ENCODE data around the gene CYP2D6. TPM values are rescaled to one million over a fixed set of nuclear protein-coding genes. Genes with fewer than 3 reads are reported as not detected.
"Not testable (repeated sequence)": the region's sequence is repeated elsewhere in the genome, so short reads cannot be mapped to it uniquely, and the experiment has no call there.

The CYP2D6 gene
- total RNA-seq: 1 to 10 TPM; 3.7 to 4.4 TPM

DNA sequence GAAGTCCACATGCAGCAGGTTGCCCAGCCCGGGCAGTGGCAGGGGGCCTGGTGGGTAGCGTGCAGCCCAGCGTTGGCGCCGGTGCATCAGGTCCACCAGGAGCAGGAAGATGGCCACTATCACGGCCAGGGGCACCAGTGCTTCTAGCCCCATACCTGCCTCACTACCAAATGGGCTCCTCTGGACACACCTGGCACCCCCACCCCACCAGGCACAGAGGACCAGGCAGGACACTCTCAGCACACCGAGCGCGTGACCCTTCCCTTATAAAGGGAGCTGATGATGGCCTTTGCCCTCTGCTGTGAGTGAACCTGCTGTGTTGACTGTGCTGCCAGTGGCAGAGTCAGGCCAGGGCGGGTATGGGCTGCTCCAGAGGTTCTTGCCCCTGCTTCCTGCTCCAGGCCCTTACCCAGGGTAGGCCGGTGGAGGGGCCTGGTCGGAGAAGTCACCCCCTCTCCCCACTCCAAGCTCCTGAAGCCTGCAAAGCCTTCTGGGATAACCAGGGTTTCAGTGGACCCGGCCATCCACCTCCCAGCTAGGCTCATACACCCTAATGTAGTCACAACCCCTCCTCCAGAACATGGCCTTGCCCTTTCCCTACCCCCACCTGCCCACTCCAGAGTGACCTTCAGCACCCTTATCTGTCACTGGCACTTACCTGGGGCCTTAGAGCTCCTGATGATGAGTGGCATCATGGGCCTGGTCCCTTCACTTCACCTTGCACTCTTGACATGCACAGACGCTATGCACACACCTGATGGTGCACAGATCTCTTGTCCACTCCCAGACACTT, at the start of gene CYP2D6:
Gene CYP2D6 (minus strand): TSS at position 172 of the 793 bp plus-strand sequence. CDS start 19 bp downstream, at position 153.
- DNase-seq; H3K36me3 Mint-ChIP-seq; ATAC-seq (ENCODE audit: low read depth); H3K4me3 Mint-ChIP-seq; POLR2A ChIA-PET; H3K27ac Mint-ChIP-seq; H3K27me3 Mint-ChIP-seq; H3K4me1 Mint-ChIP-seq; H3K9me3 Mint-ChIP-seq: not testable (repeated sequence)

DNA sequence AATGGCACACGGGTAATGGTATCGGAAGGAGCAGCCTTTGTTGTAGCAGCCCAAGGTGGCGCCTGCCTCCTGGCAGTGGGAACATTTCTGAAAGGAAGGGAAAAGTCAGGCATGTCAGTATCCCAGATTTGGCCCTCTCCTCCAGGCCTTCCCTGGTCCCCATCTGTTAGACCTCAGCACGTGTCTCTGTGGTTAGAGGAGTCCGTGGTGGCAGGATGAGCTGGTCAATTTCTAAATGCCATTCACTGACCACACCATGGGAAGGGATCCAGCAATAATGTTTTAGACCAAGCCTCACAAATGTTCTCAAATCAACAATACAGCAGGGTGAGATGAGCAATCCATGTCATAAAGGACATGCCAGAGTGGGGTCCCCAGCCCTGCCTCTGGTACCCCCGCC, 49.0 kb upstream of the CYP2D6 start:
- Mint-ChIP-seq H3K36me3 (peaks cover 33% of the 10 kb centered on the region), H3K27me3 (no peaks in the 10 kb centered on the region), H3K27ac (peak overlapping the region; percentile 62), H3K4me1 (peaks cover 53% of the 10 kb centered on the region), H3K4me3 (peak overlapping the region; percentile 72), H3K9me3 (no peaks in the 10 kb centered on the region)
- DNase-seq (no peak), ATAC-seq (ENCODE audit: low read depth) (no peak)
- POLR2A ChIA-PET: interaction anchor here (0.7 kb wide), 1 partner anchor 233 kb away, joined by 4 read pairs; the partner anchor contains the start of gene CENPM

DNA sequence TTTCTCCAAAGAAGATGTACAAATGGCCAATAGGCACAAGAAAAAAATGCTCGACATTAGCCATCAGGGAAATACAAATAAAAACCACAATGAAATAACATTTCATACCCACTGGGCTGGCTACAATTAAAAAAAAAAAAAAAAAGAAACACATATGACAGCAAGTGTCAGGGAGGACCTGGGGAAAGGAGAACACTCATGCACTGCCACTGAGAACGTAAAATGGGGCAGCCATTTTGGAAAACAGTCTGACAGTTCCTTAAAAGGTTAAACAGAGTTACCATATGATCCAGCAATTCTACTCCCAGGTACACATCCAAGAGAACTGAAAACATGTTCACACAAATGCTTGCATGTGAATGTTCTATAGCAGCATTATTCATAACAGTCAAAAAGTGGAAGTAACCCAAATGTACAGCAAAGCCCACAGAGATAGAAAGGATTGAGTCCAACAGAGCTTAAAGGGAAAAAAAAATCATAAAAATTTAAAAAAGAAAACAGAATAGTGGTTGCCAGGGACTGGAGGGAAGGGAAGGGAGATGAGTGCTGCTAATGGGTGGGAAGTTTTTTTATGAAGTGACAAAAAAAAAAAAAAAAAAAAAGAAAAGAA, 48.4 kb upstream of the CYP2D6 start:
- ATAC-seq (ENCODE audit: low read depth) (no peak), DNase-seq (no peak)
- peak overlapping the region; percentile 83 for H3K27ac Mint-ChIP-seq
- peaks cover 54% of the 10 kb centered on the region for H3K4me1 Mint-ChIP-seq
- H3K36me3 Mint-ChIP-seq: peaks cover 33% of the 10 kb centered on the region
- no peaks in the 10 kb centered on the region for H3K27me3 Mint-ChIP-seq
- POLR2A ChIA-PET: interaction anchor here (0.7 to 0.8 kb wide), 4 partner anchors 24 to 232 kb away, joined by 3 to 13 read pairs (median 6); partner anchors contain the start of gene CENPM
- peak overlapping the region; percentile 39 for H3K4me3 Mint-ChIP-seq
- H3K9me3 Mint-ChIP-seq: no peaks in the 10 kb centered on the region

DNA sequence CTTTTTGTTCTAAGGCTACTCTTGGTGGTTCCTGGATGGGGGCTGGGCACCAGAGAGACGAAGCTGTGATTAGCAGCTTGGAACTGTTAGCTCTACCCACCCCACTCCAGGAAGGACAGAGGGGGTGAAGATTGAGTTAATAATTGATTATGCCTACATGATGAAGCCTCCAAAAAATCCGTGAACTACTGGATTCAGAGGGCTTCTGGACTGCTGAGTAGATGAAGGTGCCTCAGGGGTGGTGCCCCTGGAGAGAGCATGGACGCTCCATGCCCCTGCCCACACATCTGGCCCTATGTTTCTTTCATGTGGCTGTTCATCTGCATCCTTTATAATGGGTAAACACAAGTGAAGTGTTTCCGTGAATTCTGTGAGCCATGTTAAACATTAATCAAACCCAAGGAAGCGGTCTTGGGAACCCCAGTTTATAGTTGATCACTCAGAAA, 47.3 kb upstream of the CYP2D6 start:
- H3K27ac Mint-ChIP-seq: peak overlapping the region; percentile 30
- POLR2A ChIA-PET: interaction anchor here (1.0 kb wide), 1 partner anchor 10 kb away, joined by 3 read pairs; no protein-coding TSS in a partner anchor
- H3K9me3 Mint-ChIP-seq: no peaks in the 10 kb centered on the region
- H3K27me3 Mint-ChIP-seq: no peaks in the 10 kb centered on the region
- ATAC-seq (ENCODE audit: low read depth) (no peak), DNase-seq (no peak)
- no peak overlapping the region for H3K4me3 Mint-ChIP-seq
- H3K4me1 Mint-ChIP-seq: peaks cover 56% of the 10 kb centered on the region
- peaks cover 30% of the 10 kb centered on the region for H3K36me3 Mint-ChIP-seq

DNA sequence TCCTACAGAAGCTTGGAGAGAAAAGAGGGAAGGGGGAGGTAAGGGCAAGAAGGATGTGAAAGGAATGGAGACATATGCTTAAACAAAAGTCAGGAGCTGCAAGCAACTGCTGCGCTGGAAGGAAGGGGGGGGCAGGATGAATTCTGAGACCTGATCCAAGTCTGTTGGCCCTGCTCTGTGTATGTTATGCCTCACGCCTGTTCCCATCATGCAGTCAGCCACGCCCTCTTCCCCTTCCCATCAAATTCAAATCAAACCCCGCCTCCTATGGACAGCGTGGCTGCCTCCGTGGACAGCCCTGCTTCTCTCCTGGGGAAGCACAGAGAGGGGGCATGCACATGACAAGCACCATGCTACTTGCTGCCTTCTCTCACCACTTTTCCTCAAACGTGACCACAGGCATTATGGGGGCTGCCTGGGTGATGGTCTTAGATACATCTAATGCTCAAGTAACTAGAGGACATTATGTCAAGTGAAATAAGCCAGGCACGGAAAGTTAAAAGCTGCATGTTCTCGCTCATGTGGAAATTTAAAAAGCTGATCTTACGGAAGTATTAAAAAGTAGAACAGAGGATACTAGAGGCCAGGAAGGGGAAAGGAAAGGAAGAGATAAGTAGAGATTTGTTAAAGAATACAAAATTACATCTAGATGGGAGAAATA, 45.8 kb upstream of the CYP2D6 start:
- Mint-ChIP-seq H3K36me3 (peaks cover 30% of the 10 kb centered on the region), H3K9me3 (no peaks in the 10 kb centered on the region), H3K27ac (no peak overlapping the region), H3K27me3 (no peaks in the 10 kb centered on the region), H3K4me3 (no peak overlapping the region), H3K4me1 (peaks cover 47% of the 10 kb centered on the region)
- POLR2A ChIA-PET: no interaction called here
- DNase-seq (no peak), ATAC-seq (ENCODE audit: low read depth) (no peak)

DNA sequence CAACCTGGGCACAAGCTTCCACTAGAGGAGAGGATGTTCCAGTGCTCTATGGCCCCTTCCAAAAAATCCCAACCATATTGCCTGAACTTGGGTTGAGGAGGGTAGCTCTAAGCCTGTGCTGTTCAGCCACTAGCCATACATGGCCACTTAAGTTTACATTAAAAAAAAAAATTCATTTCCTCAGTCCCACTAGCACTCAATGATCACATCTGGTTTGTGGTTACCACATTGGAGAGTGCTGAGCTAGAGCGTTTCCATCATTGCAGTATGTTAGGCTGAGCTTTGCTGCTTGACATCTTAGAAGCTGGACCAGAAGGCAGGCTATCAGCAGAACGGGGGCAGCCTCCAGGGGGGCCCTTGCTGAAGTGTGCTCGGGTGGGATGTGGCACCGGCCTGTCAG, 43.5 kb upstream of the CYP2D6 start:
- peaks cover 34% of the 10 kb centered on the region for H3K36me3 Mint-ChIP-seq
- H3K27me3 Mint-ChIP-seq: no peaks in the 10 kb centered on the region
- H3K9me3 Mint-ChIP-seq: no peaks in the 10 kb centered on the region
- no peak overlapping the region for H3K4me3 Mint-ChIP-seq
- POLR2A ChIA-PET: no interaction called here
- no peak for DNase-seq
- peak overlapping the region; percentile 32 for H3K27ac Mint-ChIP-seq
- peak; percentile 86 for ATAC-seq (ENCODE audit: low read depth)
- H3K4me1 Mint-ChIP-seq: peaks cover 32% of the 10 kb centered on the region

DNA sequence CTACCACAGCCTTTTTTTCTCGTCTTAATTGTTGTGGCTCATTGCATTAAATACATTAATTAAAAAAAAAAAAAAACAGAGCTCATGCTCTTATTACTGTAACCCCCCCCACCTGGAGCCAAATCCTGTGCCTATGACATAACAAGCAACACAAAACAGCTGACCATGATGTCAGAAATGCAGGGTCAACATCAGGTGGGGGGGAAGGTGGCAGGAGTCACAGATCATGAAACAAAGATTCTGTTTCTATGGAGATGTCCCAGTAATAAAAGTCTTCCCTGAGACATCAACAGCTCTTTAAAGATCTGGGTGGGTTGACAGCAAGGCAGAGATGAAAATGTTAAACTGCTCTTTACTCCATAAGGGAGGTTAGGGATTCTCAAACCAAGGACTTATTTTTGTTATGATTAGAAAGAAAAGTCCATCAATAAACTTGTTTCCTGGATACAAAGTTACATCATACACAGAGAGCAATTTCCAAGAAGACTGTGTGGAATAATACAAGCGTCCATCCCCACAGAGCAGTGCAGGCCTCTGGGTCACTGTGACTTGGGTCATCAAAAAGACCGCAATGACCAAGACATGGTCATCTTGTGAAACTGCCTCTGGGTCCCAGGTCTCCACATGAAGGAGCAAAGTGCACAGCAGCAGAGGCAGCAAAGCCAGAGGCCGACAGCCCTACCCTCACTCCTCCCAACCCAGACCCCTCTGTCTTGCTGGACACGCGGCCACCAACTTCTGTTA, 42.7 kb upstream of the CYP2D6 start:
- no peaks in the 10 kb centered on the region for H3K27me3 Mint-ChIP-seq
- ATAC-seq (ENCODE audit: low read depth) (no peak), DNase-seq (no peak)
- no peaks in the 10 kb centered on the region for H3K9me3 Mint-ChIP-seq
- peaks cover 29% of the 10 kb centered on the region for H3K36me3 Mint-ChIP-seq
- POLR2A ChIA-PET: no interaction called here
- no peak overlapping the region for H3K27ac Mint-ChIP-seq
- peaks cover 27% of the 10 kb centered on the region for H3K4me1 Mint-ChIP-seq
- H3K4me3 Mint-ChIP-seq: no peak overlapping the region

DNA sequence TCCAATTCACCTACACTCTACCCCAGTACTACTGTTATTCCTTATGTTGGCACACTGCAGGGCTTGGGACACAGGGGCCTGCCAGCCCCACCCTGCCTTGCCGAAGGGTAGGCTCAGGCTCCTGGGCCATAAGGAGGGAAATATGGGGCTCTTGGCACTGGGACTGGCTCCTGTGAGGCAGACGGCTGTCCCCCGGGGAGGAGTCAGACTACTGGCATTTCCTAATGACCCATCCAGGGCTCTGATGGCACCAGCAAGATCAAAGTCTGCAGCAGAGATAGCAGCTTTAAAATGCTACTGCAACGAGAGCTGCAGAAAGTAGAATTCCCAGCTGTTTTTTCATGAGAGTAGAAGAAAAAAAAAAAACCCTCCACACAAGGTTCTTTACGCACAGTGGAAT, 42.2 kb upstream of the CYP2D6 start:
- Mint-ChIP-seq H3K4me1 (peaks cover 25% of the 10 kb centered on the region), H3K36me3 (peaks cover 26% of the 10 kb centered on the region), H3K4me3 (no peak overlapping the region), H3K27me3 (no peaks in the 10 kb centered on the region), H3K9me3 (no peaks in the 10 kb centered on the region), H3K27ac (no peak overlapping the region)
- POLR2A ChIA-PET: no interaction called here
- no peak for DNase-seq
- ATAC-seq (ENCODE audit: low read depth): no peak

DNA sequence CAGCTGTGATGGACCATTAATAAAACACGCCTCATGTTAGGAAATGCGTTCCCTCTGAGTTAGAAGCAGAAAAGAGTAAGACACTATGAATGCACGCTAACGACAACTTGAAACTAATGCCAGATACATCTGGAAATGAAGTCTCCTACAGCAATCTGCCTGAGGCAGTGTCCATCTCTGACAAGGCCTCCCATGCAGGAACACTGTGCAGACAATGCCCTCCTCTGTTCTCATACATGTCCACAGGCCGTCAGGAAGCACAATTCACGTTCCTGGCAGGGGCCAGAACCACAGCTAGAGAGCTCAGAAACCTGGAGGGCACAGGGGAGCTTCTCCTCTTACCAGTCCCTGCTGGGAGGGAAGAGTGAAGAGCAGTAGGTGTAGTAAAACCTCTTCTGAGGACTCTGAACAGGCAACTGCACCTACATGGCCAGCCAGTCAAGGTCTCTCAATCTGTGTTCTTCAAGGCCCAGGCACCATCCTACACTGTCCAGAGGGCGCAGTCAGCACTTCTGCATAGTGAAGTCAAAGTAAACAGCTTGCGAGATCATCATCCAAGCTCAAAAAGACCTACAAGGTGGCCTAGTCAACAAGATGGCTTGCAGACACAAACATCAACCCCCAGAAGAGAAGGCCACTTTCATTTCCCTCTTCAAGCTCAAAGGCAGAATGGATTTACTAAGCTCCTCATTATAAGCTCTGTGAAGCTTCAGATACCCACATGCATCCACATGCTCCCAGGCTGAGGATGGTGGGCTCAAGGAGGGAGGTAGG, 41.5 kb upstream of the CYP2D6 start:
- H3K4me3 Mint-ChIP-seq: no peak overlapping the region
- no peak for ATAC-seq (ENCODE audit: low read depth)
- H3K27me3 Mint-ChIP-seq: no peaks in the 10 kb centered on the region
- no peak for DNase-seq
- H3K27ac Mint-ChIP-seq: no peak overlapping the region
- peaks cover 20% of the 10 kb centered on the region for H3K36me3 Mint-ChIP-seq
- POLR2A ChIA-PET: no interaction called here
- H3K9me3 Mint-ChIP-seq: no peaks in the 10 kb centered on the region
- H3K4me1 Mint-ChIP-seq: peaks cover 19% of the 10 kb centered on the region

DNA sequence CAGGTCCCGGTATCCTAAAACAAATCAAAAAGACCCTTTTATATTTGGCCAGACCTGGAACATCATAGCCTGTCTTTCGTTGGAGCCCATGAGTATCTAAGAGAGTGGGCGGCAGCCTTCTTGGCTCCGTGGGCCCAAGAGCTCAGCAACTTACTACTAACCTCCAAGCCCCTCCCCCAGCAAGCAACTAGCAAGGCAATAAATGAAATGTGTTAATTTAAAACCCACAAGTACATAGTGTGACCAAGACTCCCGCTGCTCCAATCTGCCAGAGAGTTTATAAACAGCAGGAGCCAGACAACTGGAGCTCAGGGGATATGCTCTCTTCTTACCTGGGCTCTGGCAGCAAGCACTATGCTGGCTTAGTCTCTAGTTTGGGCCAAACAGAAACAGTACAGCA, 40.8 kb upstream of the CYP2D6 start:
- ATAC-seq (ENCODE audit: low read depth) (no peak), DNase-seq (no peak)
- POLR2A ChIA-PET: interaction anchor here (0.6 kb wide), 1 partner anchor 81 kb away, joined by 3 read pairs; the partner anchor contains the start of gene NDUFA6
- peaks cover 18% of the 10 kb centered on the region for H3K4me1 Mint-ChIP-seq
- H3K36me3 Mint-ChIP-seq: peaks cover 19% of the 10 kb centered on the region
- H3K9me3 Mint-ChIP-seq: no peaks in the 10 kb centered on the region
- no peak overlapping the region for H3K4me3 Mint-ChIP-seq
- no peak overlapping the region for H3K27ac Mint-ChIP-seq
- H3K27me3 Mint-ChIP-seq: no peaks in the 10 kb centered on the region

DNA sequence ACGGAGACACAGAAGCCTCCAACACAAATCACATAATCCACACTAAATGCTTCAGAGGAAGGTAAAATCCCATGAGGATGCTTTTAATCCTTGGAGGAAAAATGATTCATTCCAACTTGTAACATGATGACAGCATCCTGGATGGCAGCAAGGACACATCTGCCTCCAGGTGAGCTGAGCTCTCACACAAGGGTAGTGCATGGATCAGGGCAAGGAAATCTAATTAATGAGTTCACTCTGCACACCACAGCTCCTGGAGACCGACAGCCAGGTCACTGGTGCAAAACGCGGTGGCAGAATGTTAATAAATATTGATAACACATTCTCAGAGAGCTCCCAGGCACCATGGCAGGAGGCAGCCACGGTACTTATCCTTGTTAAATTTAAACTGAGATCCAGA, 40.3 kb upstream of the CYP2D6 start:
- H3K27me3 Mint-ChIP-seq: no peaks in the 10 kb centered on the region
- DNase-seq (no peak), ATAC-seq (ENCODE audit: low read depth) (no peak)
- H3K27ac Mint-ChIP-seq: no peak overlapping the region
- POLR2A ChIA-PET: interaction anchor here (0.6 kb wide), 1 partner anchor 81 kb away, joined by 3 read pairs; the partner anchor contains the start of gene NDUFA6
- no peaks in the 10 kb centered on the region for H3K9me3 Mint-ChIP-seq
- H3K36me3 Mint-ChIP-seq: peaks cover 14% of the 10 kb centered on the region
- peaks cover 16% of the 10 kb centered on the region for H3K4me1 Mint-ChIP-seq
- H3K4me3 Mint-ChIP-seq: no peak overlapping the region

DNA sequence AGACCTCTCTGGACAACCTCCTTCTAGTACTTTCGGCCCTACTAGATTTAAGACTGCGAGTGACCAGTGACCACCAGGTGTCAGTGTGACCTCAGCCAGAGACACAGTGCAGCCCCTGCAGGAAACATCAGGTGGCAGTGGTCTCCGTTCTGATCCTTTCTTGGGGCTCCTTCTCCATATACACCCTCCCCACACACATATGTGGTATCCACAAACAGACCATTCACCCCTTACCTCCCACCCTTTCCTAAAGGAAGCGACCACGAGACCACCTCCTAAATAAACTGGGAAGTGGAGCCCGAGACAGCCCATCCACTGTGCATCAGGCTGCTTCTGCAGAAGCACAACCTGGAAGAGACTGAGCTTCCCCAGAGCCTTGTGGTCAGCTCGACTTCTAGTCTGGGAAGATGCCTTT, 38.5 kb upstream of the CYP2D6 start:
- DNase-seq (peak; percentile 72), ATAC-seq (ENCODE audit: low read depth) (peak; percentile 84)
- no peak overlapping the region for H3K27ac Mint-ChIP-seq
- no peak overlapping the region for H3K4me3 Mint-ChIP-seq
- peaks cover 13% of the 10 kb centered on the region for H3K36me3 Mint-ChIP-seq
- peaks cover 13% of the 10 kb centered on the region for H3K4me1 Mint-ChIP-seq
- H3K27me3 Mint-ChIP-seq: no peaks in the 10 kb centered on the region
- no peaks in the 10 kb centered on the region for H3K9me3 Mint-ChIP-seq
- POLR2A ChIA-PET: interaction anchor here (0.6 kb wide), 1 partner anchor 109 kb away, joined by 3 read pairs; no protein-coding TSS in a partner anchor

All from activated naive CD8-positive, alpha-beta T cell treated with anti-CD3 and anti-CD28 coated beads, Interleukin-2, amount 10 ng/mL, durations not matched to agents 7 days and 5 days (primary cell).